DND-41 (cell line): ENCODE measurements around the gene GNAT1.

ENCODE experiments used
- CTCF ChIP-seq: IDR thresholded peaks from 2 replicates; pipeline ENCODE4 v1.5.1; 2012; ENCODE audit warnings: borderline replicate concordance, low read length, moderate library complexity, mild to moderate bottlenecking; ENCODE audit not compliant: poor library complexity, severe bottlenecking; ENCODE audit errors: extremely low read depth
- EZH2 ChIP-seq: IDR thresholded peaks from 3 replicates; pipeline ENCODE4 v1.6.1; 2012; ENCODE audit warnings: borderline replicate concordance, low read depth, mild to moderate bottlenecking, moderate library complexity, low read length, inconsistent platforms; ENCODE audit not compliant: severe bottlenecking

GRCh38 chr3:50146316-50146901, 45.0 kb upstream of the GNAT1 start:
- TF ChIP-seq CTCF = peak; percentile 24
- TF ChIP-seq EZH2 = no peak
